Erythroblast (primary cell): ENCODE results near the gene HS1BP3.

ENCODE experiments used
- GATA1 ChIP-seq: IDR thresholded peaks from 2 replicates; pipeline ENCODE4 v1.6.1; 2011; ENCODE audit warnings: low read depth, mild to moderate bottlenecking, control low read depth, low read length, moderate library complexity
- POLR2A ChIP-seq: IDR thresholded peaks from 2 replicates; pipeline ENCODE4 v1.6.1; 2011; ENCODE audit warnings: mild to moderate bottlenecking, low read length

- no peak for TF ChIP-seq POLR2A
- no peak for TF ChIP-seq GATA1
These were observed 18.1 kb upstream of the HS1BP3 start for GRCh38 chr2:20668871-20669475.
